Fibroblast of lung (primary cell): ENCODE data around the gene SAPCD1.

Experiments used
- CTCF ChIP-seq, 2 donors: IDR thresholded peaks in 1 of 2; conservative IDR thresholded peaks in 1 of 2; 1 replicate in 1 of 2; 2 replicates in 1 of 2; pipeline ENCODE4 v1.5.1; 2011 to 2012; ENCODE audit warnings: low read length in 2 of 2, control low read depth in 1 of 2, inconsistent platforms in 1 of 2, low read depth in 1 of 2, mild to moderate bottlenecking in 1 of 2
- EZH2 ChIP-seq: IDR thresholded peaks from 2 replicates; pipeline ENCODE4 v1.5.1; 2012; ENCODE audit warnings: low read length, control low read depth, mild to moderate bottlenecking; ENCODE audit errors: missing control alignments

- TF ChIP-seq CTCF (conservative IDR thresholded peaks at IDR 0.05 in 1 of 2, IDR thresholded peaks at IDR 0.05 in 1 of 2; ENCODE audit: low read depth in 1 of 2, low read length in 2 of 2) (no peak), EZH2 (no peak)
Observed at GRCh38 chr6:31761343-31761742, 1.1 kb upstream of the SAPCD1 start.
